GM20431 (cell line): Measurements from ENCODE around the gene TFEB.

Experiments used
- in situ Hi-C: fragments of 300-500 bp; cut with MseI, MboI; formaldehyde crosslinking; loops from one replicate; pipeline ENCODE4 v1.15.0; 2020; ENCODE audit warnings: low sequenced_read_pairs; ENCODE audit not compliant: unreplicated experiment

The TFEB gene

GRCh38 chr6:41741625-41742490 is 6.5 kb upstream of the TFEB start:
- in situ Hi-C loops: no loop called here

- in situ Hi-C loops: no loop called here
Observed at GRCh38 chr6:41740366-41741162, 5.2 kb upstream of the TFEB start.

- in situ Hi-C loops: no loop called here
Observed at GRCh38 chr6:41739041-41739440, 3.6 kb upstream of the TFEB start.

GRCh38 chr6:41737591-41738130 is 2.3 kb upstream of the TFEB start:
- in situ Hi-C loops: no loop called here

- in situ Hi-C loops: no loop called here
Observed at GRCh38 chr6:41736800-41737555, 1.6 kb upstream of the TFEB start.

- in situ Hi-C loops: no loop called here
Observed at GRCh38 chr6:41736186-41736733, 852 bp upstream of the TFEB start.

GRCh38 chr6:41734666-41735426 is 562 bp downstream of the TFEB start:
- in situ Hi-C loops: no loop called here

- in situ Hi-C loops: no loop called here
Observed at GRCh38 chr6:41733707-41734665, 1.4 kb downstream of the TFEB start.

- in situ Hi-C loops: no loop called here
Observed at GRCh38 chr6:41733360-41733706, 2.1 kb downstream of the TFEB start.

- in situ Hi-C loops: no loop called here
Observed at GRCh38 chr6:41732591-41733359, 2.6 kb downstream of the TFEB start.

- in situ Hi-C loops: no loop called here
Observed at GRCh38 chr6:41732149-41732548, 3.3 kb downstream of the TFEB start.

- in situ Hi-C loops: no loop called here
Observed at GRCh38 chr6:41731561-41732086, 3.8 kb downstream of the TFEB start.

- in situ Hi-C loops: no loop called here
Observed at GRCh38 chr6:41730531-41731436, 4.6 kb downstream of the TFEB start.

GRCh38 chr6:41729624-41730023 is 5.8 kb downstream of the TFEB start:
- in situ Hi-C loops: no loop called here

GRCh38 chr6:41728954-41729353 is 6.5 kb downstream of the TFEB start:
- in situ Hi-C loops: no loop called here
